AG09319 (cell line): ENCODE data around the gene CHMP3.
A peak's percentile ranks its signal among the peaks of the same experiment; 100 is the strongest.

ENCODE experiments used
- DNase-seq: peaks from one replicate; pipeline ENCODE4 v3.0.0-alpha.2; 2010; ENCODE audit warnings: low read depth; ENCODE audit errors: extremely low read depth
- TF ChIP-seq, protein P1 (sequence below): IDR thresholded peaks from 2 replicates; pipeline ENCODE4 v1.5.1; 2011; ENCODE audit warnings: low read depth, mild to moderate bottlenecking, inconsistent platforms, low read length, moderate library complexity

CHMP3 gene

DNA sequence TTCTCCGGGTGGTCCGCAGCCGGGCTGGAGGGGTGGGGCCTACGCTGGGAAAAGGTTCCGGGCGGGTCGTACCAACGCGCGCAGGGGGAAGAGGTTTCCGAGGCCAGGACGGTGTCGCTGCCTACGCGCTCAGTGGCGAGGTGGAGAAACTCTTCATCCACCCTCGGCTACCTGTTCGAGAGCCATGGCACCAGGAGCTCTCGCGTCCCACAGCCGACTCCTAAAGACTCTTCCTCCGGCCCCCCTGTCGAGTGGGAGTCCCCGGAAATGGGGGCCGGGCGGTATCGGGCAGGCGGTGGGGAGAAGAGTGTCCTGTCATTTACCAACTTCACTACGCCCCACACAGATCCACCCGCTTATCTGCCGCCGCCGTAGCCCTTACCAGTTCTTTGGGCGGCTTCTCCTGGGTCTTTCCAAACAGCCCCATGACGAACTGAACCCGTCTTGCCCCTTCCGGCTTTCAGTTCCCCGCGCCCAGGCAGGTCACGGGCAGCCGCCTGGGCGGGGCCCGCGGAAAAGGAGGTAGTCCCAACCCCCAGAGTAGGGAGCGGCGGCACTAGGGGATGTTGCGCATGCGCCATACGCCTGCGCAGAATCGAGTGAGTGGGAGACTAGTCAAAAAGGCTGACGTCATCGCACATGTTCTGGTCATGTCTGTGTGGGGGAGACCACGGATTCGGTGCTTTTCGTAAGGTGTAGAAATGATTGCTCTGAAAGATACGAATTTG lies at the start of gene CHMP3:
Gene CHMP3 (minus strand): TSS at position 522 of the 728 bp plus-strand sequence. CDS start 95 bp downstream, at position 427.
- DNase-seq, result peak; percentile 93
- TF ChIP-seq, protein P1, sequence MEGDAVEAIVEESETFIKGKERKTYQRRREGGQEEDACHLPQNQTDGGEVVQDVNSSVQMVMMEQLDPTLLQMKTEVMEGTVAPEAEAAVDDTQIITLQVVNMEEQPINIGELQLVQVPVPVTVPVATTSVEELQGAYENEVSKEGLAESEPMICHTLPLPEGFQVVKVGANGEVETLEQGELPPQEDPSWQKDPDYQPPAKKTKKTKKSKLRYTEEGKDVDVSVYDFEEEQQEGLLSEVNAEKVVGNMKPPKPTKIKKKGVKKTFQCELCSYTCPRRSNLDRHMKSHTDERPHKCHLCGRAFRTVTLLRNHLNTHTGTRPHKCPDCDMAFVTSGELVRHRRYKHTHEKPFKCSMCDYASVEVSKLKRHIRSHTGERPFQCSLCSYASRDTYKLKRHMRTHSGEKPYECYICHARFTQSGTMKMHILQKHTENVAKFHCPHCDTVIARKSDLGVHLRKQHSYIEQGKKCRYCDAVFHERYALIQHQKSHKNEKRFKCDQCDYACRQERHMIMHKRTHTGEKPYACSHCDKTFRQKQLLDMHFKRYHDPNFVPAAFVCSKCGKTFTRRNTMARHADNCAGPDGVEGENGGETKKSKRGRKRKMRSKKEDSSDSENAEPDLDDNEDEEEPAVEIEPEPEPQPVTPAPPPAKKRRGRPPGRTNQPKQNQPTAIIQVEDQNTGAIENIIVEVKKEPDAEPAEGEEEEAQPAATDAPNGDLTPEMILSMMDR, result no peak

DNA sequence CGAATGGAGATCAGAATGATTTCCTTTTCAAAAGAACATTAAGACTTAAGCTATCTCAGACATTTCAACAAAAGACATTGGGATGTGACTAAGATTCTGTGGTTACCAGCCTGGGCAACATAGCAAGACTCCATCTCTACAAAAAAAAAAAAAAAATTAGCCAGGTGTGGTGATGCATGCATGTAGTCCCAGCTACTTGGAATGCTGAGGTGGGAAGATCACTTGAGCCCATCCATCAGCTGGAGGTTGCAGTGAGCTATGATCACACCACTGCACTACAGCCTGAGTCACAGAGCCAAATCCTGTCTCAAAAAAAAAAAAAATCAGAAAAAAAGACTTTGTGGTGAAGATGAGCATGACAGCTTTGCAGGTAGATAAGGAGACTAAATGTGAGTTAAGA lies 47.6 kb upstream of the CHMP3 start:
- no peak for DNase-seq

DNA sequence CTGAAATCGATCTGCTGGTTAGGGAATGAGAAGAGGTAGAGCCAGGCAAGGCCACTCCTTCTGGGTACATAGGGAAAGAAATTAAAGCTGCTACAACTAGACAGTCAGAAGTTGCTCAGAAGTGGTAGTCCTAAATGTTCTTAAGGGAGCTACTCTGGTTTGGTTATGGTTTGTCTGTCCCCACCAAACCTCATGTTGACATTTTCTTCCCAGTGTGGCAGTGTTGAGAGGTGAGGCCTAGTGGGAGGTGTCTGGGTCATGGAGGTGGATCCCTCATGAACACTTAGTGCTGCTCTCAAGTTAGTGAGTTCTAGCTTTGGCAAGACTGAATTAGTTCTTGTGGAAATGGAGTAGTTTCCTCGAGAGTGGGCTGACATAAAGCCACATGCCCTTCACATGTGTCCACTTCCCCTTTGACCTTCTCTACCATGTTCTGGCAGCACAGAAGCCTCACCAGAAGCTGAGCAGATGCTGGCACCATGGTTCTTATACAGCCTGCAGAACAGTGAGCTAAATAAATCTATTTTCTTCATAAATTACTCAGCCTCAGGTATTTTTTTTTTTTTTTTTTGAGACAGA lies 45.7 kb upstream of the CHMP3 start:
- DNase-seq, result no peak
- TF ChIP-seq, protein P1, result no peak

More for the DNA sequence above, 47.6 kb upstream of the CHMP3 start:
- TF ChIP-seq, protein P1, result no peak

DNA sequence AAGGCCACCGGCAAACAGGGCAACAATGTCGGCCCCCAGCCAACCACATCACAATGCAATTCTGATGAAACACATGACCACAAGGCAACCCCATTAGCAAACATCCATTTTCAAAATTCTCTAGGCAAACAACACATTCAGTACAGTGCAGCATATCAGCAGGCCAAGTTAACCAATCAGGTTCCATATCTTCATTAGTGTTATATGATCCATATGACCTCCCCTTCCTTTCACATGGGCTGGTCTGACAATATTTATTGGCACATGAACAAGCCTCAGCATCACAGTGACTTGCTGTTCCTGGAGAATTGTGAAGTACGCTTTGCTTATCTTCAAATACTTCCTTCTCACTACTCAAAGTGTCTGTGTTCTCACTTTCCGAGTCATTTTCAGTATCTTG lies 40.7 kb upstream of the CHMP3 start:
- no peak for DNase-seq
- TF ChIP-seq, protein P1, result no peak

DNA sequence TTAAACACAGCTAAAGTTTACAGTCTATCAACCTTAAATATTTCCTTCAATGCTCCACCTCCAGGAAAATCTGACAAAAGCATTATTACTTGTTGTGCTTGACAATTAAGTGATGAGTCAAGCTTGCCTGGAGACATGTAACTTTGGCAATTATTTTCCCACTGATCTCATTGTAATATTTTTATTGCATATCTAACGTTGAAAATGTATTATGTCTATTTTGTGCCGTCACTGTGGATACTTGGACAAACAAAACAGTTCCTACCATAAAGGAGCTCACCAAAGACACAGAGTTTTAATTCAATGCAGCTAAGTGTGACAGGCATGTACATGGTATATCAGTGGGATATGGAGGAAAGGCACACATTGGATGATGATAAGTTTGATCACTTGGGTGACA lies 35.7 kb upstream of the CHMP3 start:
- TF ChIP-seq, protein P1, result no peak
- no peak for DNase-seq

DNA sequence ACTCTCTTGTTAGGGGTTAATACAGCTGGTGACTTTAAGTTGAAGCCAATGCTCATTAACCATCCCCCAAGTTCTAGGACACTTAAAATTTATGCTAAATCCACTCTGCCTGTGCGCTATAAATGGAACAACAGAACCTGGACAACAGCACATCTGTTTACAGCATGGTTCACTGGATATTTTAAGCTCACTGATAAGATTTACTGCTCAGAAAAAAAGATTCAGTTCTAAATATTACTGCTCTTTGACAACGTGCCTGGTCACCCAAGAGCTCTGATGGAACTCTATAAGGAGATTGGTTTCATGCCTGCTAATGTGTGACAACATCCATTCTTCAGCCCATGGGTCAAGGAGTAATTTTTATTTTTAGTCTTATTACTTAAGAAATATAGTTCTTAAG lies 32.9 kb upstream of the CHMP3 start:
- TF ChIP-seq, protein P1, result no peak
- DNase-seq, result no peak

DNA sequence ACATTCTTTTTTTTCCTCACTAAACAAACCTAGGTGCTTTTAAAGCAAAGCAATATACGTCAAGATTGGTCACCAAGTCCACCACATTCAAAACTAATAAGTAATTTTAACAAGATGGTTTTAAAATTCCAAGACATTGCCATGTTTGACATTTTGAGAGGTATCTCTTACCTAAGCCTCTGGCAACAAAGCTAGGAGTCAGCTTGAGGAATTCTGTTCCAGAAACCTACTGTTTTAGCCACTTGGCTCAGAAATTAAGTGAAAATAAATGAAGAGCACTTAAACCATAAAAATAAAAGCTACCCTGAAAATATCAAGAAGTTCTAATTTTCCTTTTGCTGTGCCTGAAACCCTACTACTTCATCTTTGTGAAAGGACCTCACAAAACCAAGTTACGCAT lies 30.0 kb upstream of the CHMP3 start:
- DNase-seq, result no peak
- TF ChIP-seq, protein P1, result no peak
